GM12892 (cell line): Measurements from ENCODE around the gene AKAP1.

Experiments used
- POLR2A ChIP-seq: IDR thresholded peaks from 2 replicates; pipeline ENCODE4 v1.6.1; 2011; ENCODE audit warnings: low read depth, low read length, control low read depth
- TAF1 ChIP-seq: IDR thresholded peaks from 2 replicates; pipeline ENCODE4 v1.6.1; 2011; ENCODE audit warnings: low read depth, mild to moderate bottlenecking, control low read depth, low read length, borderline replicate concordance

DNA sequence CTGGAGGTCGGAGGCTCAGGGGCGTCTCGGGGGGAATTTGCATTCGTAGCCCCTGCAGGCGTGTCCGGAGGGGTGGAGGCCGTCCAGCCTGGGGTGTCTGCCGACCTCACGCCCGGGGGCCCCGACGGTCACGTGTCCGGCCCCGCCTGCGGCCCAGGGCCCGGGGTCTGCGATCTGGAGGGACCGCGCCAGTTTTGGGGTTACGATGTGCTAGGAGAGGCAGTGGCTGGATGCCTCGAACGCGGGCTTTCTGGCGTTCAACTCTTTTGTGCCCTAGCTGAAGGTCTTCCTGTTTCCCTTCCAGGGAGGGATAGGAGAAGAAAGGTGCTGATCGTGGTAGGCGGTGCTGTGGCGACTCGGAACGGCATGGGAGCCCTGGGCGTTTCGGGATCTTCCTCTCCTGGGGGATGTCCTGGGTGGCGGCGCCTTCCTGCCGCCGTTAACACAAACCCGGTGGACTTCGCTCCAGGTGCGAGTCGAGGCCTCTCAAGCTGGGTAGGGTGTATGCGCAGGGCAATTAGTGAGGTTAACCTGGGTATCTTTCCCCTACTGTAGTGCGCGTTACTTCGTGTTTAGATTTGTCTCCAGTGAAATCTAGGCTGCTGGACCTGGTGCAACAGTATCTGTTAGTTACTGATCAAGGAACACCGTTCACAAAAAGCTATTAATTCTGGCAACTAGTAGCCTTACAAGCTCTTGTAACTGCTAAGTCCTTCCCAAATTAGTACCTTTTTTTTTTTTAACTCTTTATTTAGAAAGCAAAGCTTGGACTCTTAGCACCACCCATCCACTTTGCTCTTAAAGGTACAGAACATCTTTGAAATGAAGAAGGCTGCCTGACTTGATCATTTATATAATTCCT, 1.3 kb downstream of the AKAP1 start:
- no peak for TF ChIP-seq POLR2A
- no peak for TF ChIP-seq TAF1
